SW 1271 (cell line): Measurements from ENCODE around the gene CYTH4.
"Not testable (repeated sequence)": the region's sequence is repeated elsewhere in the genome, so short reads cannot be mapped to it uniquely, and the experiment has no call there.

Source experiments
- DNase-seq, 2 experiments: peaks; one replicate each; lab custom pipeline; 2025; lab: John Stamatoyannopoulos, UW

Gene CYTH4

GRCh38 chr22:37310075-37310606 is 27.8 kb downstream of the CYTH4 start:
- DNase-seq = no peak

GRCh38 chr22:37310815-37311595 is 28.7 kb downstream of the CYTH4 start:
- DNase-seq = no peak

GRCh38 chr22:37311761-37312312 is 29.5 kb downstream of the CYTH4 start:
- DNase-seq = no peak

- no peak for DNase-seq
These were observed 30.4 kb downstream of the CYTH4 start for GRCh38 chr22:37312549-37313183.

GRCh38 chr22:37313376-37314314 is 31.3 kb downstream of the CYTH4 start:
- no peak for DNase-seq

- DNase-seq = no peak
These were observed 32.2 kb downstream of the CYTH4 start for GRCh38 chr22:37314315-37315074.

GRCh38 chr22:37316405-37316804 is 34.1 kb downstream of the CYTH4 start:
- DNase-seq = no peak

GRCh38 chr22:37316875-37317371 is 34.6 kb downstream of the CYTH4 start:
- peak; percentile 26 to 71 for DNase-seq

- no peak for DNase-seq
These were observed 35.4 kb downstream of the CYTH4 start for GRCh38 chr22:37317698-37318210.

GRCh38 chr22:37318364-37319109 is 36.2 kb downstream of the CYTH4 start:
- DNase-seq = no peak

- DNase-seq = no peak
These were observed 37.2 kb downstream of the CYTH4 start for GRCh38 chr22:37319469-37319868.

- no peak for DNase-seq
These were observed 38.7 kb downstream of the CYTH4 start for GRCh38 chr22:37320726-37321677.

GRCh38 chr22:37324340-37325038 is 42.2 kb downstream of the CYTH4 start:
- DNase-seq = no peak

GRCh38 chr22:37325039-37325395 is 42.7 kb downstream of the CYTH4 start:
- no peak for DNase-seq

GRCh38 chr22:37326726-37327125 is 44.4 kb downstream of the CYTH4 start:
- no peak for DNase-seq

GRCh38 chr22:37328017-37328416 is 45.7 kb downstream of the CYTH4 start:
- no peak for DNase-seq

- not testable (repeated sequence) for DNase-seq
These were observed 46.4 kb downstream of the CYTH4 start for GRCh38 chr22:37328538-37329237.
